Colonic mucosa (tissue), 4 donors: ENCODE measurements around the gene PZP. TPM values are rescaled to one million over a fixed set of nuclear protein-coding genes. Genes with fewer than 3 reads are reported as not detected.

ENCODE experiments used
- DNase-seq: peaks from one replicate; pipeline ENCODE4 v3.0.0-alpha.2; 2020
- H3K27ac ChIP-seq: fragments of 200-600 bp; one replicate; pipeline ENCODE4 v1.8.0; 2021
- H3K27me3 ChIP-seq: fragments of 200-600 bp; one replicate; pipeline ENCODE4 v1.8.0; 2021
- H3K36me3 ChIP-seq: fragments of 200-600 bp; one replicate; pipeline ENCODE4 v1.8.0; 2021
- H3K4me1 ChIP-seq: fragments of 200-600 bp; one replicate; pipeline ENCODE4 v1.8.0; 2021; ENCODE audit warnings: mild to moderate bottlenecking
- H3K4me3 ChIP-seq: fragments of 200-600 bp; one replicate; pipeline ENCODE4 v1.8.0; 2021
- H3K9ac ChIP-seq, 2 donors: one replicate each; pipeline ENCODE4 v1.7.0; 2013; ENCODE audit warnings: control low read depth in 2 of 2, low read depth in 2 of 2, low read length in 2 of 2
- H3K9me3 ChIP-seq: fragments of 200-600 bp; one replicate; pipeline ENCODE4 v1.8.0; 2021
- CTCF ChIP-seq: fragments of 200-600 bp; IDR thresholded peaks from one replicate; pipeline ENCODE4 v1.8.0; 2022; ENCODE audit warnings: antibody characterized with exemption, mild to moderate bottlenecking
- intact Hi-C: fragments of 100-400 bp; cut with DNase I; formaldehyde crosslinking; loops from one replicate; pipeline ENCODE4 v1.14.1; 2022
- total RNA-seq, 2 donors: library from RNA; stranded (reverse); fragmentation: NEBNext Ultra II Directional in 1 of 2; extraction: Animal tissue kit (Norgen Biotek cat#: 25700) in 1 of 2; gene quantifications; one replicate each; pipeline ENCODE4 v1.2.1, GENCODE V29; 2021
- donor health status: healthy.
- donor health status: DM: no; HTN: no; CAD: no.
- donor health status: DM: no; HTN: no; CAD: no.

The PZP gene
- total RNA-seq, 2 donors from 2014 or later, result 0.05 TPM; not detected in 1

- Histone ChIP-seq H3K4me3 (no peak overlapping the region), H3K9me3 (no peaks in the 10 kb centered on the region), H3K36me3 (no peaks in the 10 kb centered on the region), H3K4me1 (no peaks in the 10 kb centered on the region), H3K27ac (no peak overlapping the region), H3K27me3 (no peaks in the 10 kb centered on the region), H3K9ac (no peak overlapping the region)
- TF ChIP-seq CTCF, result no peak
- DNase-seq, result no peak
- intact Hi-C loops, result no loop called here
Measured at GRCh38 chr12:9252256-9252655, 44.1 kb upstream of the PZP start.

- Histone ChIP-seq H3K4me3 (no peak overlapping the region), H3K9me3 (no peaks in the 10 kb centered on the region), H3K9ac (no peak overlapping the region), H3K27me3 (no peaks in the 10 kb centered on the region), H3K4me1 (no peaks in the 10 kb centered on the region), H3K27ac (no peak overlapping the region), H3K36me3 (no peaks in the 10 kb centered on the region)
- intact Hi-C loops, result no loop called here
- TF ChIP-seq CTCF, result no peak
- no peak for DNase-seq
Measured at GRCh38 chr12:9248435-9248834, 40.2 kb upstream of the PZP start.

GRCh38 chr12:9244894-9245293, 36.7 kb upstream of the PZP start:
- Histone ChIP-seq H3K9ac (no peak overlapping the region), H3K4me3 (no peak overlapping the region), H3K36me3 (no peaks in the 10 kb centered on the region), H3K27ac (no peak overlapping the region), H3K27me3 (no peaks in the 10 kb centered on the region), H3K9me3 (no peaks in the 10 kb centered on the region), H3K4me1 (no peaks in the 10 kb centered on the region)
- intact Hi-C loops, result no loop called here
- TF ChIP-seq CTCF, result no peak
- DNase-seq, result no peak

DNA sequence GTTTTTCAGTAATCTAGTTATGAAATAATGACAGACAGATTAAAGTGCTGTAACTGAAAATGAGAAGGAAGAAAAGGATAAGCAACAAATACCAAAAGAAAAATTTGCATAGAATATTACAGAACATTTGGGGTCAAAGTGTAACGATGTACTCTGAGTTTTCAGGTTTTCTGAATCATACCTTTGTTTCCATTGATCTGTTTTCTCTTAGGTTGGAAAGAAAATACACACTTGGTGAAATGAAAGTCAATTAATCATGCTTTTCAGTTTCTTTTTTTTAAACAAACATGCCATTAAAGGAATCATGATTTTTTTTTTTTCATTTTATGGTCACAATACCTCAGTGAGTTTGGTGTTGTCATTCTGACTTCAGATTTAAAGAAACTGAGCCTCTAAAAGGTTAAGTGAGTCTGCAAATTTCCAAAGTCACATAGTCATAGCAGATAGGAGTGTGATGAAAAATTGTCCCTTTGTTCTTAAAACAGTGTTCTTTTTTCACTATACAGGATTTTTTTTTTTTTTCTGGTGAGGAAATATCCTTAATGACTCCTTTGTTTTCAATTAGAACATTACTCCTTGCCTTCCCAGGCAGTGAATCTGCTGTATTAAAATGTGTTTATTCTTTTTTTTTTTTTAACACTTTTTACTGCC, 35.9 kb upstream of the PZP start:
- no peaks in the 10 kb centered on the region for H3K36me3 ChIP-seq
- H3K9me3 ChIP-seq, result no peaks in the 10 kb centered on the region
- DNase-seq, result no peak
- no peak for TF ChIP-seq CTCF
- H3K4me1 ChIP-seq, result no peaks in the 10 kb centered on the region
- no peak overlapping the region for H3K27ac ChIP-seq
- intact Hi-C loops, result no loop called here
- H3K27me3 ChIP-seq, result no peaks in the 10 kb centered on the region
- no peak overlapping the region for H3K4me3 ChIP-seq
- no peak overlapping the region for H3K9ac ChIP-seq

- Histone ChIP-seq H3K27ac (no peak overlapping the region), H3K36me3 (no peaks in the 10 kb centered on the region), H3K9me3 (no peaks in the 10 kb centered on the region), H3K9ac (no peak overlapping the region), H3K4me3 (no peak overlapping the region), H3K27me3 (no peaks in the 10 kb centered on the region), H3K4me1 (no peaks in the 10 kb centered on the region)
- intact Hi-C loops, result no loop called here
- no peak for DNase-seq
- TF ChIP-seq CTCF, result no peak
Measured at GRCh38 chr12:9241301-9241700, 33.1 kb upstream of the PZP start.
